MM.1S (cell line): ENCODE measurements around the gene ZMYND12.

Experiments used
- DNase-seq: peaks from one replicate; pipeline ENCODE4 v3.0.0-alpha.2; 2015
- H2AFZ ChIP-seq: fragments of 300-600 bp; sonication (generic); 2 replicates; pipeline ENCODE4 v1.6.0; 2016; ENCODE audit warnings: antibody characterized with exemption, low read length
- H3F3A ChIP-seq: fragments of 300-600 bp; sonication (generic); 2 replicates; pipeline ENCODE4 v1.6.1; 2016; ENCODE audit warnings: mild to moderate bottlenecking, antibody characterized with exemption, low read length, moderate library complexity, mixed read lengths; ENCODE audit not compliant: insufficient read depth
- H3K27ac ChIP-seq: fragments of 300-600 bp; sonication (generic); 2 replicates; pipeline ENCODE4 v1.5.1; 2016; ENCODE audit warnings: mild to moderate bottlenecking, low read length
- H3K27me3 ChIP-seq: fragments of 300-600 bp; sonication (generic); replicated peaks from 2 replicates; pipeline ENCODE4 v1.6.0; 2016; ENCODE audit warnings: low read length; ENCODE audit not compliant: insufficient read depth
- H3K36me3 ChIP-seq: fragments of 300-600 bp; sonication (generic); replicated peaks from 2 replicates; pipeline ENCODE4 v1.6.1; 2016; ENCODE audit warnings: mild to moderate bottlenecking, low read length, mixed read lengths; ENCODE audit not compliant: insufficient read depth
- H3K4me1 ChIP-seq: fragments of 300-600 bp; sonication (generic); 2 replicates; pipeline ENCODE4 v1.6.1; 2016; ENCODE audit warnings: low read length, mixed read lengths
- H3K4me2 ChIP-seq: fragments of 300-600 bp; sonication (generic); 2 replicates; pipeline ENCODE4 v1.6.0; 2016; ENCODE audit warnings: low read depth, low read length
- H3K4me3 ChIP-seq: fragments of 300-600 bp; sonication (generic); 2 replicates; pipeline ENCODE4 v1.5.1; 2016; ENCODE audit warnings: low read length, mixed read lengths
- H3K79me2 ChIP-seq: fragments of 300-600 bp; sonication (generic); 2 replicates; pipeline ENCODE4 v1.6.1; 2016; ENCODE audit warnings: mixed run types, low read length, mixed read lengths
- H3K9ac ChIP-seq: fragments of 300-600 bp; sonication (generic); 2 replicates; pipeline ENCODE4 v1.6.1; 2016; ENCODE audit warnings: low read length, mixed read lengths
- H3K9me2 ChIP-seq: fragments of 300-600 bp; sonication (generic); replicated peaks from 2 replicates; pipeline ENCODE4 v1.6.1; 2016; ENCODE audit warnings: mild to moderate bottlenecking, low read length, mixed read lengths; ENCODE audit not compliant: insufficient read depth
- H3K9me3 ChIP-seq: fragments of 300-600 bp; sonication (generic); replicated peaks from 2 replicates; pipeline ENCODE4 v1.6.1; 2016; ENCODE audit warnings: mild to moderate bottlenecking, low read length, mixed read lengths; ENCODE audit not compliant: insufficient read depth
- H4K20me1 ChIP-seq: fragments of 300-600 bp; sonication (generic); 2 replicates; pipeline ENCODE4 v1.6.1; 2016; ENCODE audit warnings: mild to moderate bottlenecking, low read length, moderate library complexity, mixed read lengths; ENCODE audit not compliant: insufficient read depth
- CTCF ChIP-seq: fragments of 300-600 bp; sonication (generic); IDR thresholded peaks from 2 replicates; pipeline ENCODE4 v1.5.1; 2016; ENCODE audit warnings: antibody characterized with exemption, low read length, mixed read lengths
- EZH2 ChIP-seq: fragments of 300-600 bp; sonication (generic); optimal IDR thresholded peaks from 2 replicates; pipeline ENCODE3; 2017; ENCODE audit warnings: low read depth, mild to moderate bottlenecking, antibody characterized with exemption, low read length, mixed read lengths
- EZH2phosphoT487 ChIP-seq: fragments of 300-600 bp; sonication (generic); IDR thresholded peaks from 2 replicates; pipeline ENCODE4 v1.6.1; 2018; ENCODE audit warnings: antibody characterized with exemption, low read length

The ZMYND12 gene

GRCh38 chr1:42484382-42484781 lies 28.6 kb upstream of the ZMYND12 start:
- no peaks in the 10 kb centered on the region for H3K79me2 ChIP-seq
- H3K4me3 ChIP-seq, result no peak overlapping the region
- no peak overlapping the region for H3K27ac ChIP-seq
- no peak overlapping the region for H3K9ac ChIP-seq
- no peaks in the 10 kb centered on the region for H3K9me3 ChIP-seq
- H3K4me1 ChIP-seq, result peaks cover 4% of the 10 kb centered on the region; the same call in 1 of the 2 replicates
- no peaks in the 10 kb centered on the region for H3K9me2 ChIP-seq
- no peaks in the 10 kb centered on the region for H3K27me3 ChIP-seq
- no peaks in the 10 kb centered on the region for H3K36me3 ChIP-seq
- no peak for DNase-seq
- TF ChIP-seq CTCF, result no peak
- no peak overlapping the region for H3K4me2 ChIP-seq
- no peaks in the 10 kb centered on the region for H4K20me1 ChIP-seq
- no peak overlapping the region for H2AFZ ChIP-seq
- no peaks in the 10 kb centered on the region for H3F3A ChIP-seq

GRCh38 chr1:42482635-42483153 lies 26.9 kb upstream of the ZMYND12 start:
- TF ChIP-seq CTCF (no peak), EZH2 (no peak), EZH2phosphoT487 (no peak)
- peak; percentile 12 for DNase-seq
- H2AFZ ChIP-seq, result 0 out of 2 replicates have a peak overlapping the region, but pooled peaks have one; percentile 18
- H3K4me2 ChIP-seq, result no peak overlapping the region
- H3K4me3 ChIP-seq, result no peak overlapping the region
- H3K9ac ChIP-seq, result no peak overlapping the region
- H3K9me3 ChIP-seq, result no peaks in the 10 kb centered on the region
- H3K9me2 ChIP-seq, result no peaks in the 10 kb centered on the region
- H4K20me1 ChIP-seq, result no peaks in the 10 kb centered on the region
- H3K27ac ChIP-seq, result peak overlapping the region; percentile 5; the same call in 1 of the 2 replicates
- H3F3A ChIP-seq, result no peaks in the 10 kb centered on the region
- peaks cover 4% of the 10 kb centered on the region; the same call in 1 of the 2 replicates for H3K4me1 ChIP-seq
- H3K36me3 ChIP-seq, result no peaks in the 10 kb centered on the region
- H3K27me3 ChIP-seq, result no peaks in the 10 kb centered on the region
- no peaks in the 10 kb centered on the region for H3K79me2 ChIP-seq

- TF ChIP-seq EZH2phosphoT487 (no peak), EZH2 (no peak), CTCF (no peak)
- Histone ChIP-seq H3K4me2 (no peak overlapping the region), H3K4me3 (no peak overlapping the region), H3K27ac (no peak overlapping the region), H3K9me3 (no peaks in the 10 kb centered on the region), H3K27me3 (no peaks in the 10 kb centered on the region), H3K79me2 (no peaks in the 10 kb centered on the region), H3K9me2 (no peaks in the 10 kb centered on the region), H3K9ac (no peak overlapping the region), H3K4me1 (peaks cover 4% of the 10 kb centered on the region; the same call in 1 of the 2 replicates), H4K20me1 (no peaks in the 10 kb centered on the region), H2AFZ (no peak overlapping the region), H3K36me3 (no peaks in the 10 kb centered on the region), H3F3A (no peaks in the 10 kb centered on the region)
- no peak for DNase-seq
Measured at GRCh38 chr1:42480921-42481320, 25.1 kb upstream of the ZMYND12 start.
